Measurements from ENCODE around the gene KRT77.

DNA sequence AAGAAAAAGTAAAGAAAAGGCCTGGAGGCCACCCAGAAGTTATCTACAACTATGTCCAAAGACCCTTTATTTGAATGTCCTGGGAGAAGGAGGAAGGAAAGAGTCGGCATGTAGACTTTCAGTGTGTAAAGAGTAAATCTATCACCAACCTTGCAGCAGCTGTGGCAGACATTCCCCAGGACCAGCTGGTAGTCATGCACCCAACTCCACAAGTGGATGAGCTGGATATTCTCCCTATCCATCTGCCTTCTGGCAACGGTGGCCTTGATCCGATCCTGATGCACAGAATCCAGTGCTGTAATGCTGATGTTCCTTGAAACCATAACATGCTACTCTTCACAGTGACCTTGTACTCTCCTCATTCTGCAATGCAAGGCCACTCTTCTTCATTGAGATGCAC, 46.5 kb upstream of the KRT77 start:
- no peak for TF ChIP-seq ZNF114 (tag by site-specific recombination; IDR thresholded peaks at IDR 0.05)
- TF ChIP-seq, protein P1, sequence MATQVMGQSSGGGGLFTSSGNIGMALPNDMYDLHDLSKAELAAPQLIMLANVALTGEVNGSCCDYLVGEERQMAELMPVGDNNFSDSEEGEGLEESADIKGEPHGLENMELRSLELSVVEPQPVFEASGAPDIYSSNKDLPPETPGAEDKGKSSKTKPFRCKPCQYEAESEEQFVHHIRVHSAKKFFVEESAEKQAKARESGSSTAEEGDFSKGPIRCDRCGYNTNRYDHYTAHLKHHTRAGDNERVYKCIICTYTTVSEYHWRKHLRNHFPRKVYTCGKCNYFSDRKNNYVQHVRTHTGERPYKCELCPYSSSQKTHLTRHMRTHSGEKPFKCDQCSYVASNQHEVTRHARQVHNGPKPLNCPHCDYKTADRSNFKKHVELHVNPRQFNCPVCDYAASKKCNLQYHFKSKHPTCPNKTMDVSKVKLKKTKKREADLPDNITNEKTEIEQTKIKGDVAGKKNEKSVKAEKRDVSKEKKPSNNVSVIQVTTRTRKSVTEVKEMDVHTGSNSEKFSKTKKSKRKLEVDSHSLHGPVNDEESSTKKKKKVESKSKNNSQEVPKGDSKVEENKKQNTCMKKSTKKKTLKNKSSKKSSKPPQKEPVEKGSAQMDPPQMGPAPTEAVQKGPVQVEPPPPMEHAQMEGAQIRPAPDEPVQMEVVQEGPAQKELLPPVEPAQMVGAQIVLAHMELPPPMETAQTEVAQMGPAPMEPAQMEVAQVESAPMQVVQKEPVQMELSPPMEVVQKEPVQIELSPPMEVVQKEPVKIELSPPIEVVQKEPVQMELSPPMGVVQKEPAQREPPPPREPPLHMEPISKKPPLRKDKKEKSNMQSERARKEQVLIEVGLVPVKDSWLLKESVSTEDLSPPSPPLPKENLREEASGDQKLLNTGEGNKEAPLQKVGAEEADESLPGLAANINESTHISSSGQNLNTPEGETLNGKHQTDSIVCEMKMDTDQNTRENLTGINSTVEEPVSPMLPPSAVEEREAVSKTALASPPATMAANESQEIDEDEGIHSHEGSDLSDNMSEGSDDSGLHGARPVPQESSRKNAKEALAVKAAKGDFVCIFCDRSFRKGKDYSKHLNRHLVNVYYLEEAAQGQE (tag by site-specific recombination; IDR thresholded peaks at IDR 0.05) = no peak

All from HEK293 (cell line).